H9 (cell line): Measurements from ENCODE around the gene CSAD. TPM values are rescaled to one million over a fixed set of nuclear protein-coding genes. Genes with fewer than 3 reads are reported as not detected.

Experiments used
- DNase-seq: peaks from one replicate; pipeline ENCODE4 v3.0.0-alpha.2; 2017
- H2AFZ ChIP-seq: one replicate; pipeline ENCODE4 v1.6.1; 2013; ENCODE audit warnings: mild to moderate bottlenecking, low read length, control low read depth, moderate library complexity
- H2AK5ac ChIP-seq: 2 replicates; pipeline ENCODE4 v1.6.1; 2013; ENCODE audit warnings: low read length, control low read depth, mixed read lengths; ENCODE audit not compliant: insufficient read length
- H2BK120ac ChIP-seq: one replicate; pipeline ENCODE4 v1.6.1; 2013; ENCODE audit warnings: low read depth, mild to moderate bottlenecking, low read length, control low read depth, inconsistent platforms; ENCODE audit not compliant: poor library complexity, severe bottlenecking
- H2BK12ac ChIP-seq: 2 replicates; pipeline ENCODE4 v1.6.1; 2013; ENCODE audit warnings: low read length, control low read depth, mixed read lengths, low read depth; ENCODE audit not compliant: insufficient read length
- H2BK15ac ChIP-seq: 2 replicates; pipeline ENCODE4 v1.6.1; 2013; ENCODE audit warnings: low read depth, low read length, control low read depth
- H2BK20ac ChIP-seq: one replicate; pipeline ENCODE4 v1.6.1; 2013; ENCODE audit warnings: low read depth, mild to moderate bottlenecking, low read length, control low read depth, inconsistent platforms; ENCODE audit not compliant: poor library complexity, severe bottlenecking
- H2BK5ac ChIP-seq: 2 replicates; pipeline ENCODE4 v1.6.1; 2013; ENCODE audit warnings: low read length, control low read depth, mixed read lengths; ENCODE audit not compliant: insufficient read length
- H3K14ac ChIP-seq: 2 replicates; pipeline ENCODE4 v1.6.1; 2013; ENCODE audit warnings: low read length, control low read depth; ENCODE audit not compliant: insufficient read depth
- H3K18ac ChIP-seq: 2 replicates; pipeline ENCODE4 v1.6.1; 2013; ENCODE audit warnings: low read depth, mild to moderate bottlenecking, mixed read lengths, low read length, control low read depth; ENCODE audit not compliant: insufficient read length
- H3K23ac ChIP-seq: 2 replicates; pipeline ENCODE4 v1.6.1; 2013; ENCODE audit warnings: low read length, control low read depth, mixed read lengths, low read depth; ENCODE audit not compliant: insufficient read length
- H3K23me2 ChIP-seq: 2 replicates; pipeline ENCODE4 v1.6.1; 2013; ENCODE audit warnings: low read depth, mild to moderate bottlenecking, mixed read lengths, low read length, control low read depth; ENCODE audit not compliant: insufficient read length, poor library complexity, severe bottlenecking
- H3K27ac ChIP-seq: 2 replicates; pipeline ENCODE4 v1.5.1; 2013; ENCODE audit warnings: low read length, control low read depth, mixed read lengths, low read depth; ENCODE audit not compliant: insufficient read length
- H3K27me3 ChIP-seq: 2 replicates; pipeline ENCODE4 v1.6.1; 2013; ENCODE audit warnings: low read length, control low read depth, inconsistent platforms; ENCODE audit not compliant: insufficient read depth
- H3K4ac ChIP-seq: 2 replicates; pipeline ENCODE4 v1.6.1; 2013; ENCODE audit warnings: low read depth, mild to moderate bottlenecking, control low read depth, inconsistent platforms, low read length, moderate library complexity
- H3K4me1 ChIP-seq: 2 replicates; pipeline ENCODE4 v1.6.1; 2013; ENCODE audit warnings: low read length, control low read depth, inconsistent platforms; ENCODE audit not compliant: insufficient read depth
- H3K4me2 ChIP-seq: 2 replicates; pipeline ENCODE4 v1.6.1; 2013; ENCODE audit warnings: low read length, control low read depth, mixed read lengths; ENCODE audit not compliant: insufficient read length, insufficient read depth
- H3K56ac ChIP-seq: 2 replicates; pipeline ENCODE4 v1.6.1; 2013; ENCODE audit warnings: low read depth, mild to moderate bottlenecking, mixed read lengths, low read length, control low read depth; ENCODE audit not compliant: insufficient read length
- H3K79me1 ChIP-seq: 2 replicates; pipeline ENCODE4 v1.6.1; 2013; ENCODE audit warnings: low read depth, mild to moderate bottlenecking, moderate library complexity, low read length, control low read depth, inconsistent platforms; ENCODE audit not compliant: insufficient read depth, poor library complexity, severe bottlenecking
- H3K79me2 ChIP-seq: 2 replicates; pipeline ENCODE4 v1.6.1; 2013; ENCODE audit warnings: low read length, control low read depth, inconsistent platforms; ENCODE audit not compliant: insufficient read depth
- H3K9ac ChIP-seq: 2 replicates; pipeline ENCODE4 v1.6.1; 2013; ENCODE audit warnings: low read length, control low read depth, mixed read lengths; ENCODE audit not compliant: insufficient read length; ENCODE audit errors: extremely low read depth
- H3K9me3 ChIP-seq: one replicate; pipeline ENCODE4 v1.6.1; 2013; ENCODE audit warnings: low read depth, low read length, inconsistent platforms; ENCODE audit not compliant: control insufficient read depth
- H3T11ph ChIP-seq: one replicate; pipeline ENCODE4 v1.6.1; 2013; ENCODE audit warnings: mild to moderate bottlenecking, low read length, control low read depth, inconsistent platforms
- H4K20me1 ChIP-seq: one replicate; pipeline ENCODE4 v1.6.1; 2013; ENCODE audit not compliant: control insufficient read depth, insufficient read length, insufficient read depth
- H4K5ac ChIP-seq: 2 replicates; pipeline ENCODE4 v1.6.1; 2013; ENCODE audit warnings: low read depth, mild to moderate bottlenecking, mixed read lengths, low read length, control low read depth; ENCODE audit not compliant: insufficient read length
- H4K8ac ChIP-seq: replicated peaks from 2 replicates; pipeline ENCODE4 v1.6.1; 2013; ENCODE audit warnings: low read length, control low read depth, mixed read lengths, low read depth; ENCODE audit not compliant: insufficient read length
- H4K91ac ChIP-seq: 2 replicates; pipeline ENCODE4 v1.6.1; 2013; ENCODE audit warnings: low read depth, mild to moderate bottlenecking, moderate library complexity, mixed read lengths, low read length, control low read depth; ENCODE audit not compliant: insufficient read length
- H3K27ac Mint-ChIP-seq, 3 experiments: 2 replicates in 2 of 3; 3 replicates in 1 of 3; pipeline ENCODE4 v1.8.0; 2020 to 2021; ENCODE audit warnings: mixed read lengths in 3 of 3, mild to moderate bottlenecking in 1 of 3, moderate library complexity in 1 of 3
- H3K27me3 Mint-ChIP-seq: 2 replicates; pipeline ENCODE4 v1.8.0; 2021; ENCODE audit warnings: low read depth, mild to moderate bottlenecking, moderate library complexity, mixed read lengths
- H3K36me3 Mint-ChIP-seq, 3 experiments: 2 replicates in 2 of 3; 3 replicates in 1 of 3; pipeline ENCODE4 v1.8.0; 2020 to 2021; ENCODE audit warnings: low read depth in 3 of 3, mixed read lengths in 3 of 3; ENCODE audit not compliant: insufficient read depth in 1 of 3
- H3K4me1 Mint-ChIP-seq, 2 experiments: 2 replicates each; pipeline ENCODE4 v1.8.0; 2020; ENCODE audit warnings: mixed read lengths in 2 of 2
- H3K4me3 Mint-ChIP-seq, 2 experiments: 2 replicates in 1 of 2; 3 replicates in 1 of 2; pipeline ENCODE4 v1.8.0; 2020 to 2021; ENCODE audit warnings: mild to moderate bottlenecking in 2 of 2, mixed read lengths in 2 of 2, moderate library complexity in 1 of 2
- H3K9me3 Mint-ChIP-seq, 2 experiments: 2 replicates in 1 of 2; 3 replicates in 1 of 2; pipeline ENCODE4 v1.8.0; 2020; ENCODE audit warnings: mild to moderate bottlenecking in 2 of 2, mixed read lengths in 2 of 2, moderate library complexity in 1 of 2
- CTCF ChIP-seq: fragments of 200-600 bp; sonication (generic); conservative IDR thresholded peaks from 3 replicates; pipeline ENCODE4 v1.8.0; 2021; ENCODE audit warnings: antibody characterized with exemption, mild to moderate bottlenecking
- WGBS: extraction: QIAGEN DNeasy Blood & Tissue Kit; methylation state at CpG from one replicate; pipeline ENCODE4 v1.1.7; 2013; ENCODE audit warnings: missing lambda C conversion rate, low lambda C conversion rate, mixed read lengths; ENCODE audit not compliant: insufficient read length; ENCODE audit errors: extremely low coverage; 5-methylcytosine and 5-hydroxymethylcytosine counted together
- total RNA-seq: library from RNA; stranded (reverse); gene quantifications from 2 replicates; pipeline ENCODE4 v1.2.1, GENCODE V29; 2021

CSAD gene
- total RNA-seq, 1 experiment from 2014 or later, result 7.4 TPM

- Mint-ChIP-seq H3K27ac (no peak overlapping the region), H3K9me3 (no peaks in the 10 kb centered on the region), H3K4me3 (no peak overlapping the region), H3K36me3 (peaks cover 8 to 17% (median 13%) of the 10 kb centered on the region in 3 experiments; a peak in 6 of 7 replicates), H3K4me1 (peaks cover 74 to 79% of the 10 kb centered on the region in 2 experiments), H3K27me3 (peaks cover 10% of the 10 kb centered on the region)
- TF ChIP-seq CTCF, result no peak
- Histone ChIP-seq H2AK5ac (no peak overlapping the region), H4K91ac (no peak overlapping the region), H3K4me2 (no peak overlapping the region), H4K8ac (no peak overlapping the region), H4K20me1 (no peaks in the 10 kb centered on the region), H2BK20ac (no peak overlapping the region), H3K18ac (no peak overlapping the region), H3K27ac (no peak overlapping the region), H3K14ac (no peak overlapping the region), H4K5ac (no peak overlapping the region), H3K9ac (no peak overlapping the region), H3K56ac (no peak overlapping the region), H2BK120ac (no peak overlapping the region), H2BK12ac (no peak overlapping the region), H3K4me1 (peaks cover 26% of the 10 kb centered on the region; the same call in 1 of the 2 replicates), H3T11ph (no peak overlapping the region), H2BK5ac (no peak overlapping the region), H3K9me3 (no peaks in the 10 kb centered on the region), H2AFZ (no peak overlapping the region), H3K23me2 (peaks cover 16% of the 10 kb centered on the region), H3K23ac (no peak overlapping the region), H3K79me1 (no peaks in the 10 kb centered on the region), H3K4ac (no peak overlapping the region), H2BK15ac (no peak overlapping the region), H3K27me3 (no peaks in the 10 kb centered on the region; the same call in 1 of the 2 replicates), H3K79me2 (no peaks in the 10 kb centered on the region)
- no CpG with 5 or more reads among the region's 1 CpG for WGBS
- no peak for DNase-seq
Observed at GRCh38 chr12:53227836-53228235, 47.1 kb upstream of the CSAD start.
